Measurements from ENCODE around the gene NR1D1.

NR1D1 gene

DNA sequence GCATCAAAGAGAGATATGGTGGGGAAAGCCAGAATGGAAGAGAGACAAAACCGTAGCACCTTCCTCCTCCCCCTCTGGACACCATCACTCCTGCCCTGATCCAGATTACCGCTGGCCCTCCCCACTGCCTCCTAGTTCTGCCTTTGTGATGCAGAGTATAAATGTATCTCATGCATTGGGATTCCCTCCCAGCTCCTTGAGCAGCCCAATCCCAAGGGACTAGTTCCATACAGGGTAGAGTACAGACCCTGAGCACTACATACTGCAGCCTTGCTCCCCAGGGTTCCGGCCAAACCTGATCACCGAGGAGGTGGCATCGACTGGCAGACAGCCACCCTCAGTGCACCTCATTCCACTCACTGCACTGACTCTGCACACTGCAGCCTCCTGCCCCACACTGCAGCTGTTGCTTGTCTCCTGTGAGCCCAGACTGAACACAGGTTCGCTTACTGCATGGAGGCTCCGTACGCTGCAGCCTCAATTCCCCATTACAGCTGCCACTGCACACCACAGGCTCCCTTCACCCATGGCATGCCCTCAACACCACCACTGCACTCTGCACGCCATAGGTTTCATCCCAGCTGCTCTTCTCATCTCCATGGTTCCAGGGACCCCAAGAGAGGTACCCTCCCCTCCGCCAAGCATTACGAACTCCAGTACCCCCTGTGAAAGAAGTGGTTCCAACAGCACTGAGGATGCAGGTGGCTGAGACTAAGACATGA is 39.3 kb downstream of the NR1D1 start:
- no peak for DNase-seq

DNA sequence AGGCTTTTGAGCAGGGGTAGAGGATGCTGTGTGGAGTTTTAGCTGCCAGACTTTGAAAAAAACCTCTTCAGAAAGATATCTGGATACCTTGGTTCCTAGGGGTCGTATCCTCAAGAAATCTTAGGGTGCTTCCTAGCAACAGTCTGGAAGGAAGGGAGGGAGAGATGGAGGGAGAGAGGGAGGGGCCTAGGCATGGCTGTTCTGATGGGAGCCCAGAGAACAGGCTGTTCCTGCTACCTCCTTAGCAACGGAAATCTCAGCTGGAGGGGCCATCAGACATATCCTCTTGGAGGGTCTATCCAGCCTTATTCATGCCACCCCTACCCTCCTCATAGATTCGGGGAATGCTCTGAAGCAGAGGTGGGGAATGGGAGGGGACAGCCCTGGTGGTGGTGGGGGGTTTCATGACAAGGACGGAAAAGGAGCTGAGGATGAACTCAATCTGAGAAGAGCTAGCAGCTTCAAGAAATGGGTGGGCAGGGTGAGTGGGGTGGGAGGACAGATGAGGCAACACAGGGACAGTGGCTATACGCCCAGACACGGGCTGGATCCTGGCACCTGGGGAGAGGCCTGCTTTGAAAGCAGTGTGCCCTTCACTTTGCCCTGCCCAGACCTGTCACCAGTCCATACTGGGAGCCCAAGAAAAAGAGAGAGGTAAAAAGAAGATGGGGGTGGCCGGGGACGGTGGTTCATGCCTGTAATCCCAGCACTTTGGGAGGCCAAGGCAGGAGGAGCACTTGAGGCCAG is 40.5 kb downstream of the NR1D1 start:
- no peak for DNase-seq

DNA sequence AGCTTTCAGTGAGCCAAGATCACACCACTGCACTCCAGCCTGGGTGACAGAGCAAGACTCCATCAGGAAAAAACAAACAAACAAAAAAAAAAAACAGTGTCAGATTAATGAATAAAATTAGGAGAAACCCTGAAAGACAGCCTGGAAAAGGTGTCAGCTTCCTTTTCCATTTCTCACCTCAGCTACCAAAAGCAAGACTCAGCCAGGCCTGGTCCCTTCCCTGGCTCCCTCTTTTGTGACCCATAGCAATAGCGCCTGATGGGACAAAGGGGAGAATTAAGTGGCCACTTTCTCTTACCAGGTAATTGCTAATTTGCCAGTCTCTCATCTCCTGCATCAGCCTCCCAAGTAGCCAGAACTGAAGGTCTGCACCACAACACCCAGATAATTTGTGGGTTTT is 41.5 kb downstream of the NR1D1 start:
- no peak for DNase-seq

DNA sequence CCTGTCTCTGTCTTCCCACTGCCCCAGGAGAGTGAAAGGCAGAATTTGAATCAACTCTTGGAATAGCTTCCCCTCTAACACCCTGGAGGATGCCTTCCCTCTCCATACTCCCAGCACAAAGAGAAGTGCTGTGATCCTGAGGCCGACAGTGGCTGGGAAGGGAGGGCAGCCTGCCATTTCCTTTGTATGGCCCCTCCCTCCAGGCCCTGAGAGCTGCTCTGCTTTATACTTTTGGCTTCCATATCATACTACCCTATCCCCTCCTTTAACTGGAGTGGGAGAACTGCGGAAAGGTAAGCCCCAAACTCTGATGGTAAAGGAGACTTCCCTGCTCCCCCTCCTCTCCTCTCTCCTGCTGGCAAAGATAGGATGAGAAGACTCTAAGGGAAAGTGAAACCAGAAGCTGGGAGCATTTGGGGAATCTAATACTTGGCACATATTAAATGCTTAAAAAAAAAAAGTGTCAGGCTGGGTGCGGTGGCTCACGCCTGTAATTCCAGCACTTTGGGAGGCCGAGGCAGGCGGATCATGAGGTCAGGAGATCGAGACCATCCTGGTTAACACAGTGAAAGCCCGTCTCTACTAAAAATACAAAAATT is 42.1 kb downstream of the NR1D1 start:
- no peak for DNase-seq

DNA sequence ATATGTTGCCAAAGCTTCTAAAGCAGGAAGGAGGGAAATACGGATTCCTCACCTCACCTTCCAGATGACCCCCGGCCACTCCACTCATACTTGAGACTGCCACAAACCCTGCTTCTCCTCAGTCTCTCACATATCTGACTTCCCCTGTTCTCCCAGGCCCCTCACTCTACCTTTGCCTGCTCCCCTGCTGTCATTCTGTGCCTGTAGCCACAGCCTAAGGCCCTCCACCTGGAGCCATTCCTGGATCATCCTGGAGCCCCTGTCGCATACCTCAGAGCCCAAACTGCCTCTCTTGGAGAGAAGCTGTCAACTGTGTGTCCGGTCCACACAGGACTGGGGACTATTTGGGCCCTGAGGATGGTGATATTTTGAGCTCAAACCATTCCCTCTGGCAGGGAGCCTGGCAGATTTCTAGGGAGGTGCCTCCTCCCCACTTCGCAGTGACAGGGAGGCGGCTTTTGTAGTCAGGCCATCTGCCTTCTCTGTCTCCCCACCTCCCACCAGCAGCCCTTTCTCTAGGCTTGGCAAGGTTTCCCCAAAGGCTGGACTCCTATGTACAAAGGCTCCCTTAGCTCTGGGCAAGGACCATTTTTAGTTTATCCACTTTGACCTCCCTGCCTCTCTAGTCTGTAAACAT is 43.9 kb downstream of the NR1D1 start:
- peak; percentile 26 to 44 for DNase-seq
